Measurements from ENCODE around the gene CERS4. TPM values are rescaled to one million over a fixed set of nuclear protein-coding genes. Genes with fewer than 3 reads are reported as not detected.

CERS4 gene
- total and polyA plus RNA-seq, 4 donors = 30.7 to 67.8 (median 54.4) TPM

DNA sequence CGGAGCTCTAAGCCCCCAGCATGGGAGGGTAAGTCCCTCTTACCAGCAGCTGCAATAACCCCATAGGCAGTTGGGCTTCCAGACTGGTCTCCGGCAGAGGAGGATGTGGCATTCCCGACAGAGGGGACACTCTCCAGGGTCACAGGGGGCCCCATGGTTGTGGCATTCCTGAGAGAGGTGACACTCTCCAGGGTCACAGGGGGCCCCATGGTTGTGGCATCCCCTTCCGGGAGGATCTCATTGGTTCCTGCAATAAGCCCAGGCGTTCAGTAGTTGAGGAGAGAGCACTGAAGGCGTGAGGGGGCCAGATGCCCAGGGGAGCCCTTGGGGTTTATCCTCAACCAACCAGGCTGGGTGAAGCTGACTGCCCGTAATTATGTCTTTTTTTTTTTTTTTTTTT lies 93.6 kb downstream of the CERS4 start:
- WGBS, 2 donors = 73 to 75% methylated on average over 7 of the region's 7 CpGs

DNA sequence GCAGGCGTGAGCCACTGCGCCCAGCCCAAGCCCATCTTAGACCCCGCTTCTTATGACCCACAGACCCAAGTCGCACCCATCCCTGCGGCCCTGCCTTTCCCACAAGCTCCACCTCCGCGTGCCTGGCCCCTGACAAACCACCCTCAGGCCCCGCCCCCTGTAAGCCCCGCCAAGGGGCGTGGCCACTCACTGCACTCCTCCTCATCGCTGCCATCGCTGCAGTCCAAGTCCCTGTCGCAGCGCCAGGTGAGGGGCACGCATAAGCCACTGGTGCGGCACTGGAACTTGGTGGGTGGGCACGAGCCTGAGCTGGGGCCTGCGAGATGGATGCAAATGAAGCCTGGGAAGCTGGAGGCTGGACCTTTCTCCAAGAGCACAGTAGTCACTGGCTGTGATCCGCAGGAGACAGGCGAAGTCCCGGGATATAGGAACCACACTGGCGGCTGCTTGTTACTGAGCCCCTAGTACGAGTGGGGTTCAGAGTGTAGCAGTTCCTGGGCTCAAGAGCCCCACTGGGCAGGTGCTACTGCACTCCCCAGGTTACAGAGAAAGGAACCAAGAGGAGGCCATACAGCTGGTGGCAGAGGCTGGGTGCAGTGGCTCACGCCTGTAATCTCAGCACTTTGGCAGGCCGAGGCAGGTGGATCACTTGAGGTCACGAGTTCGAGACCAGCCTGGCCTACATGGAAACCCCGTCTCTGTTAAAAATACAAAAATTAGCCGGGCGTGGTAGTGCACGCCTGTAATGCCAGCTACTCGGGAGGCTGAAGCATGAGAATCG lies 95.9 kb downstream of the CERS4 start:
- TF ChIP-seq, protein P1, sequence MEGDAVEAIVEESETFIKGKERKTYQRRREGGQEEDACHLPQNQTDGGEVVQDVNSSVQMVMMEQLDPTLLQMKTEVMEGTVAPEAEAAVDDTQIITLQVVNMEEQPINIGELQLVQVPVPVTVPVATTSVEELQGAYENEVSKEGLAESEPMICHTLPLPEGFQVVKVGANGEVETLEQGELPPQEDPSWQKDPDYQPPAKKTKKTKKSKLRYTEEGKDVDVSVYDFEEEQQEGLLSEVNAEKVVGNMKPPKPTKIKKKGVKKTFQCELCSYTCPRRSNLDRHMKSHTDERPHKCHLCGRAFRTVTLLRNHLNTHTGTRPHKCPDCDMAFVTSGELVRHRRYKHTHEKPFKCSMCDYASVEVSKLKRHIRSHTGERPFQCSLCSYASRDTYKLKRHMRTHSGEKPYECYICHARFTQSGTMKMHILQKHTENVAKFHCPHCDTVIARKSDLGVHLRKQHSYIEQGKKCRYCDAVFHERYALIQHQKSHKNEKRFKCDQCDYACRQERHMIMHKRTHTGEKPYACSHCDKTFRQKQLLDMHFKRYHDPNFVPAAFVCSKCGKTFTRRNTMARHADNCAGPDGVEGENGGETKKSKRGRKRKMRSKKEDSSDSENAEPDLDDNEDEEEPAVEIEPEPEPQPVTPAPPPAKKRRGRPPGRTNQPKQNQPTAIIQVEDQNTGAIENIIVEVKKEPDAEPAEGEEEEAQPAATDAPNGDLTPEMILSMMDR (IDR thresholded peaks at IDR 0.05; ENCODE audit: control extremely low read depth, extremely low read depth) = no peak

More for the DNA sequence above, 93.6 kb downstream of the CERS4 start:
- H3K27ac ChIP-seq (ENCODE audit: low read depth in 1 of 2, low read length in 1 of 2) = no peak overlapping the region
- TF ChIP-seq, protein P1 (IDR thresholded peaks at IDR 0.05; ENCODE audit: control extremely low read depth, extremely low read depth) = no peak
- DNase-seq (no peak), ATAC-seq (ENCODE audit: insufficient read depth, low FRiP score) (no peak)
- H3K27me3 ChIP-seq (ENCODE audit: control insufficient read depth in 3 of 3, insufficient read depth in 3 of 3, low read length in 2 of 3) = no peaks in the 10 kb centered on the region
- H3K9me3 ChIP-seq (ENCODE audit: control insufficient read depth in 4 of 4, insufficient read depth in 3 of 4, low read length in 3 of 4) = no peaks in the 10 kb centered on the region
- peaks cover 0 to 10% (median 0%) of the 10 kb centered on the region in 5 donors for H3K4me1 ChIP-seq (ENCODE audit: control insufficient read depth in 5 of 5, insufficient read depth in 5 of 5, low read length in 5 of 5)
- H3K36me3 ChIP-seq (ENCODE audit: control insufficient read depth in 4 of 4, insufficient read depth in 4 of 4, low read length in 4 of 4) = peaks cover 0 to 8% (median 0%) of the 10 kb centered on the region in 4 donors
- no peak overlapping the region for H3K9ac ChIP-seq (ENCODE audit: insufficient read depth in 1 of 2, low read length in 2 of 2)
- no peak overlapping the region for H3K4me3 ChIP-seq

DNA sequence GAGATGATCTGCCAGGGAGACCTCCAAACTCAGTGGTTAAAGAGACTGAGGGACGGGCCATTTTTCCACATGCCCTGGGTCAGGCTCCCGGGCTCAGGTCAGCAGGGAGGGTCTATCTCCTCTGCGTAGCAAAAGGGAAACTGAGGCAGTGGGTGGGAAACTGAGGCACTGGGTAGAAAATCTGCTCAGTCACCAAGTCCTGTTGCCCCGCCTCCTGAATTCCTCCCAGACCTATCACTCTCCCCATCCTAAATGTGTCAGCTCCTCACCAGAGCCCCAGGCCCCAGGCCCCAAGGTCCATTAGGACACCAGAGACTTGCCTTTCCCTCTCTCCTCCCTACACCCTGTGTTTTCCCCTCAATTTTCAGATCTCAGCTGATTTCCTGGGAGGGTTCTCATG lies 96.6 kb downstream of the CERS4 start:
- 72 to 77% methylated on average over 4 of the region's 4 CpGs for WGBS, 2 donors
- DNase-seq = no peak

More for the DNA sequence above, 95.9 kb downstream of the CERS4 start:
- no peak overlapping the region for H3K27ac ChIP-seq (ENCODE audit: low read depth in 1 of 2, low read length in 1 of 2)
- H3K4me3 ChIP-seq = no peak overlapping the region
- peaks cover 0 to 8% (median 5%) of the 10 kb centered on the region in 4 donors for H3K36me3 ChIP-seq (ENCODE audit: control insufficient read depth in 4 of 4, insufficient read depth in 4 of 4, low read length in 4 of 4)
- ATAC-seq (ENCODE audit: insufficient read depth, low FRiP score) = no peak
- peaks cover 0 to 19% (median 4%) of the 10 kb centered on the region in 5 donors for H3K4me1 ChIP-seq (ENCODE audit: control insufficient read depth in 5 of 5, insufficient read depth in 5 of 5, low read length in 5 of 5)
- no peak for DNase-seq
- no peak overlapping the region for H3K9ac ChIP-seq (ENCODE audit: insufficient read depth in 1 of 2, low read length in 2 of 2)
- no peaks in the 10 kb centered on the region for H3K9me3 ChIP-seq (ENCODE audit: control insufficient read depth in 4 of 4, insufficient read depth in 3 of 4, low read length in 3 of 4)
- WGBS, 2 donors = 85 to 89% methylated on average over 33 of the region's 33 CpGs
- H3K27me3 ChIP-seq (ENCODE audit: control insufficient read depth in 3 of 3, insufficient read depth in 3 of 3, low read length in 2 of 3) = no peaks in the 10 kb centered on the region

More for the DNA sequence above, 96.6 kb downstream of the CERS4 start:
- no peaks in the 10 kb centered on the region for H3K9me3 ChIP-seq (ENCODE audit: control insufficient read depth in 4 of 4, insufficient read depth in 3 of 4, low read length in 3 of 4)
- H3K4me3 ChIP-seq = no peak overlapping the region
- H3K9ac ChIP-seq (ENCODE audit: insufficient read depth in 1 of 2, low read length in 2 of 2) = no peak overlapping the region
- peak overlapping the region in 1 of 2 donors; percentile 17 for H3K27ac ChIP-seq (ENCODE audit: low read depth in 1 of 2, low read length in 1 of 2)
- TF ChIP-seq, protein P1 (IDR thresholded peaks at IDR 0.05; ENCODE audit: control extremely low read depth, extremely low read depth) = no peak
- H3K27me3 ChIP-seq (ENCODE audit: control insufficient read depth in 3 of 3, insufficient read depth in 3 of 3, low read length in 2 of 3) = no peaks in the 10 kb centered on the region
- peaks cover 0 to 11% (median 7%) of the 10 kb centered on the region in 4 donors for H3K36me3 ChIP-seq (ENCODE audit: control insufficient read depth in 4 of 4, insufficient read depth in 4 of 4, low read length in 4 of 4)
- ATAC-seq (ENCODE audit: insufficient read depth, low FRiP score) = no peak
- H3K4me1 ChIP-seq (ENCODE audit: control insufficient read depth in 5 of 5, insufficient read depth in 5 of 5, low read length in 5 of 5) = peaks cover 0 to 19% (median 4%) of the 10 kb centered on the region in 5 donors

Data from lung (tissue), 12 donors.